Activated CD8-positive, alpha-beta memory T cell treated with anti-CD3 and anti-CD28 coated beads, Interleukin-2, amount 50 U/mL, for 24 hours (primary cell): ENCODE measurements around the gene TMEM107.
"Not testable (repeated sequence)": the region's sequence is repeated elsewhere in the genome, so short reads cannot be mapped to it uniquely, and the experiment has no call there.

Source experiments
- DNase-seq: peaks from one replicate; pipeline ENCODE4 v3.0.0-alpha.2; 2020; ENCODE audit errors: extremely low read depth

TMEM107 gene

DNA sequence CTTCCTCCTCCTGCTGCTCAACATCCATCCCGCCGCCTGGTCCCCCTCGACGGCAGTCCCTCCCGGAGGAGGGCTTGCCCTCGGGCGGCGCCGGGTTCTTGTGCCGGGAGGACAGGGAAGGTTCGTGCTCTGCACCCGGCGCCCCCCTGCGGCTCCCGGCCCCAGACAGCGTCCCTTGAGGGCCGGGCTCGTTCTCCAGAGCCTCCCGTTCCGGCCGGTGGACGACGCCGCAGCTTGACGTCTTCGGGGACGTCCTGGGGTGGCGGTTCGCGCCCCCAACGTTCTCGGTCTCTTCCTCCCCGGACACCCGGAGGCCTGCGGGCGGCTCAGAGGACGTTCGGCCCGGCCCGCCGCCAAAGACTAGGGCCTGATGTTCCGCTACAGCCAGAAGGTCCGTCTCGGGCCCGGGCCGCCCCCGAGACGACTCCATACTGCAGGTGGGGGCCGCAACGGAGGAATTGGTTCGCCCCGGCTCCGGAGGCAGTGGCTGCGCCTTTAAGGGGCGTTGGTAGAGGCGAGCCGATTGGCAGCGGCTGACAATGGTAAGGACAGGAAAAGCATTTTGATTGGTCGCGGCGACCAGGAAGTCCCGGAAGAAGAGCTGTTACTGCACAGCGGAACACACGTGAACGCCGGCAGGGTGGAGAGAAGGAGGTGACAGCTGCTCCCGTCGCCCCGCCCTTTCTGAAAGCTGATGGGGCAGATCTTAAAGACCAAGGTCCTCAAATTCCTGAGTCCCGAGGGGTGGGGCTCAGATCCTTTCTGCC is 13.7 kb upstream of the TMEM107 start, which contains the start of gene BORCS6:
BORCS6 (minus strand) TSS at position 470 of the 767 bp plus-strand sequence; CDS start at position 430, 40 bp downstream.
- peak; percentile 91 for DNase-seq

GRCh38 chr17:8189041-8189710 is 13.0 kb upstream of the TMEM107 start:
- DNase-seq: no peak

- DNase-seq: no peak
These were observed 12.2 kb upstream of the TMEM107 start for GRCh38 chr17:8188263-8188839.

DNA sequence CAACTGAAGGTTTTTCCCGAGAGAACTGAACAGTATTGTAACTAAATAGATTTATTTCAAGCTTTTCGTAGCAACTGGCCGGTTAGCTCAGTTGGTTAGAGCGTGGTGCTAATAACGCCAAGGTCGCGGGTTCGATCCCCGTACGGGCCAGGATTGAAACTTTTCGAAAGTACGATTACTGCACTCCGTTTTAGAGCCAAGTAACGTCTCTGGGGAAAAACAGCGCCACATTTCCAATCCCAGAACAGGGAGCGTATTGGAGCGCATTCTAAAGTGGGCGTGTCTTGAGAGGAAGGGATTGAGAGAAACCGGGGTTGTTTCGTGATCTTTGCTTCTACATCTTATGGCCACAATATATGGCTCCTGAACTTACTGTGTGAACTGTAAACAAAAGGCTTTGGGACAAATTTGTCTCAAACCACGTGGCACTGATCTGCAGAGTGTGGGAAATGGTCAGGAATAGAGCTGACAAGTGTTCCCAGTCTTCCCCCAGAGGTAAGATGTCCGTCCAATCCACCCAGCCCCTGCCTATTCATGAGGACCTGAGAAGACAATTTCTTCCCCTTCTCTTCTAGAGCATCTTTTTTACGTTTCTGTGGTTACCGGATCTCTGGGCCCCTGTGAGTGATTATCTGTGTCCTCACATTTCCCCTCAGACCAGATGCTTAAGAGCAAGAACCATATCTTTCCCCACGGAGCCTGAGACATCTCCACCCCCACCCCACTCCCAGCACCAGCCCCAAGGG is 11.5 kb upstream of the TMEM107 start:
- peak; percentile 77 for DNase-seq

- DNase-seq: peak; percentile 91
These were observed 10.8 kb upstream of the TMEM107 start for GRCh38 chr17:8186787-8187516.

DNA sequence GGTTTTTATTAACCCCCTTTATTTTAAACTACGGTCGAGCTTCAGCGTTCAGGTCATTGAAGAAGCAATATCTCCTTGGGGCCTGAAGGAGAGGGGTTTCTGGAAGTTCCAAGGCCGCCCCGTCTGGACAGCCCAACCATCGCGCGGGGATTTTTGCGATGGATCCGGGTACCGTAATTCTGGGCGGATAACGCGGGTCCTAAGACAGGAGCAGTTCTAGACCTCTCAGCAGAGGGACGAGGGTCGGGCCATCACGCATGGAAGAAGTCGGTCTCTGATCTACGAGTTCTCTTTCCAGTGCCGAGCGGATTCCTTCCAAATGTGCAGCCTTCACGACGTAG is 10.2 kb upstream of the TMEM107 start:
- no peak for DNase-seq

- peak; percentile 84 for DNase-seq
These were observed 9.6 kb upstream of the TMEM107 start for GRCh38 chr17:8185582-8186445.

DNA sequence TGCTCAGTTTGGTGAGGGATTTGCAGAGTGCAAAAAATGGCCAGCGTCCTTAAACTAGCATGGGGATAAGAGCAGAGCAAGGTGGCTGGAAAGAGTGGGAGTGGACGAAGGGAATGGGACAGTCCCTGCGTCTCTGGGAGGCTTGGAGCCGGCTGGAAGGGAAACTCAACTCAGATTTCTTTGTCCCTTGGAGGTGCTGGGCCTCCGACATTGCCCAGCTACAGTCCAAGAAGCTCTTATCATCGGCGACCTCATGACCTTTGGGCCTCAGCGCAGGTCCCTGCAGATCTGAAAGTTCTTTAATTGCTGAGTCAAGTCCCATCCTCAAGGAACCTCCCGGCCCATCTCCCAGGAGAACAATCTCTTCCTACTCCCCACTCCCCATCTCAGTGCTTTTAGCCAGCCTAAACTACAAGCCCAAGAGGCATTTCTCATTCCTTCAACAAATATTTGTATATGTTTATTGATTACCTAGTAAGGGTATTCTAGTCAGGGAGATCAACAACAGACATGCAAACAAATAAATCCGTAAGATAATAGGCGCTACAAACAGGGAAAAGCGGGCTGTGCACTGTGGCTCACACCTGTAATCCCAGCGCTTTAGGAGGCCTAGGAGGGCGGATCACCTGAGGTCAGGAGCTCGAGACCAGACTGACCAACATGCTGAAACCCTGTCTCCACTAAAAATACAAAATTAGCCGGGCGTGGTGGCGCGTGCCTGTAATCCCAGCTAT is 985 bp upstream of the TMEM107 start:
- no peak for DNase-seq

DNA sequence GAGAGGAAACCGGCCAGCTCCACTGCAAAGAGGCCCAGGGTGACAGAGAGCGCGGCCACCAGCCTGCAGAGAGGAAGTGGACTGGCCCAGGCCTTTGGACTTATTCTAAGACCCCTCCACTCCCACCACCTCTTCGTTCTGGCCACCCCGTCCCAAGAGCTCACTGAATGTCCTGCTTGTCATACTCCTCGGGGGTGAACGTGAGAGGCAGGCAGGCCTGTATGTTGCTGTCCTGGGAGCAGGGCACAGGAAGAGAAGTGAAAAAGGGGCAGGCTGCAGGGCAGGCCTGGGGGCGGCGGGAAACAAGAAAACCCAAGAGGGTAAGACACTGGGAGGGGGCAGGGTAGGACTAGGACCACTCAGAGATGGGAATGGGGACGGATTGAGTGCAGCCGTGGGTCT is 384 bp downstream of the TMEM107 start:
- DNase-seq: no peak

- no peak for DNase-seq
These were observed 2.3 kb downstream of the TMEM107 start for GRCh38 chr17:8173871-8174322.

- peak; percentile 63 for DNase-seq
These were observed 2.9 kb downstream of the TMEM107 start for GRCh38 chr17:8173056-8173870.

- DNase-seq: not testable (repeated sequence)
These were observed 6.0 kb downstream of the TMEM107 start for GRCh38 chr17:8170186-8170585.

GRCh38 chr17:8167526-8167925 is 8.7 kb downstream of the TMEM107 start:
- no peak for DNase-seq

DNA sequence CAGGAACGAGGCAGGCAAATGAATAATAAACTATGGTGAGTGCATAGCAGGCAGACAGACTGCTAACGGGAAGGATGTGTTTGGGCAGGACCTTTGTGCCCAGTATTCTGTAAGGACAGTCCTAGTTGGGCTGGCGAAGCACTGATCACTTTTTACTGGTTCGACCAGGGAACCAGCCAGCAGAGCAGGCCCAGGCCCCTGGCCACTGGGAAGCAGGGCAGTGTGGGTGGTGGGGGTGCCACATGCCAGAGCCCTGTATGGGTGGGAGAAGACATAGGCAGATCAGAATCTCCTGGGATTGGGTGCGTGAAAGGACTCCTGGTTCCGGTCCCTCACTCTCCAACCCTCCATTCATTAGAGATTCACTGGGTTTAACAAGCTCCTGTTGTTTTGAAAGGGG is 9.4 kb downstream of the TMEM107 start:
- no peak for DNase-seq

- no peak for DNase-seq
These were observed 11.4 kb downstream of the TMEM107 start for GRCh38 chr17:8164815-8165131.

DNA sequence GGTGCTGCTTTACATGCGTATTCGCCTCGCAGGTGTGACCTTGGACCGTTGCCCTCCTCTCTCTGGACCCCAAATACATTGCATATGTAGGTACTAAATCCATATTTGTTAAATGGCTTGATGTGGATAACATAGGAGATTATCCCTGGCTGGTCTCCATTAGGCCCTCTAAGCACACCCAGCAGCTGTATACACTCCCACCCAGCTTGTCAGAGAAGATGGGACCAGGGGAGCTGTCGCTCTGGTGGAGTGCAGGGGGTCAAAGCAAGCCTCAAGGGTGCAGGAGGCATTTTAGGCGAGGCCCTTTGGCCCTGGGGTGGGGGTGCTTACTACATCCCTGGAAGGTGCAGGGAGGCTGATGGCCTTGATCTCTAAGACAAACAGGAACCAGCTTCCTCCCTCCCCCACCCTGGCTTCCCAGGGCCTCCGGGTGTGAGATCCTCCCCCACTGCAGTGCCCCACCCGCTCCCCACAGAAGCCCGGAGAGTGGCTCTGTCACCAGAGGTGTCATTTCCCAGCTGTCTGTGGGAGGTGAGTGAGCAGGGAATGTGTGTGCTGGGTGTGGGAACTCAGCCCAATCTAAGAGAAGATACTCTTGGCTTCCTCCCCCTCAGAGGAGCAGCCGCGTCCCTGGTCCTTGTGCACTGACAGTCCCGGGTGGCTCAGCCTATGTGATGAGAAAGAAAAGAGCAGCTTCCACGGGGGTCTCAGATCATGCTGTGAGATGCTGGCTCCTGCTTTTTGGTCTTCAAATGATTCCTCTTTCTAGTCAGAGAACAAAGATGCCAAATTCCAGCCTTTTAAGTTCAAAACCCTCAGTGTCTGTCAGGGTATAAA is 12.0 kb downstream of the TMEM107 start:
- peak; percentile 59 for DNase-seq

GRCh38 chr17:8162997-8163977 is 12.9 kb downstream of the TMEM107 start:
- no peak for DNase-seq
